HK-2 (cell line): ENCODE data around the gene C2orf49.

ENCODE experiments used
- DNase-seq: peaks from one replicate; pipeline ENCODE4 v3.0.0-alpha.2; 2018; ENCODE audit not compliant: unreplicated experiment

C2orf49 gene

GRCh38 chr2:105337122-105338019, at the start of gene C2orf49:
TSS of gene C2orf49 (plus strand) at chr2:105337540. CDS start at chr2:105337588, 48 bp downstream.
- DNase-seq = peak; percentile 84

GRCh38 chr2:105287692-105288091, 49.6 kb upstream of the C2orf49 start:
- DNase-seq = peak; percentile 22

GRCh38 chr2:105288133-105288532, 49.2 kb upstream of the C2orf49 start:
- DNase-seq = no peak

DNA sequence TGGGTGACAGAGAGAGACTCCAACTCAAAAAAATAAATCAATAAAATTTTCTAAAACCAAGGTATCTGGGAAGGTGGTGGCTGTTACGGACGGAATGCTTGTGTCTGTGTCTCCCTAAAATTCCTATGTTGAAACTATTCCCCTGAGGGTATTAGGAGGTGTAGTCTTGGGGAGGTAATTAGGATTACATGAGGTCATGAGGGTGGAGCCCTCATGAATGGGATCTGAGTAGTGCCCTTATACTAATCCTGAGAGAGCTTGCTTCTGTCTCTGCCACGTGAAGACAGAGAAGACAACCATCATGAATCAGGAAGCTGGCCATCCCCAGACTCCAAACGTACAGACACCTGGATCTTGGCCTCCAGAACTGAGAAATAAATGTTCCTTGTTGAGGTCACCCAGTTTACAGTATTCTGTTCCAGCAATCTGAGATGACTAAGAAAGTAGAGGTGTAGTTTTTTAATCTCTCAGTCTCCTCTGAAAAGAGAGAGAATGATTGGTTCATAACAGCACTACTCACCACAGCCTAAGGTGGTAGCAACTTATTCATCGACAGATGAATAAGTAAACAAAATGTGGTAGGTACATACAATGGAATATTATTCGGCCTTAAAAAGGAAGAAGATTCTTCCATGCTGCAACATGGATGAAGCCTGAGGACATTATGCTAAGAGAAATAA, 46.2 kb upstream of the C2orf49 start:
- DNase-seq = no peak

GRCh38 chr2:105291981-105292380, 45.4 kb upstream of the C2orf49 start:
- no peak for DNase-seq

DNA sequence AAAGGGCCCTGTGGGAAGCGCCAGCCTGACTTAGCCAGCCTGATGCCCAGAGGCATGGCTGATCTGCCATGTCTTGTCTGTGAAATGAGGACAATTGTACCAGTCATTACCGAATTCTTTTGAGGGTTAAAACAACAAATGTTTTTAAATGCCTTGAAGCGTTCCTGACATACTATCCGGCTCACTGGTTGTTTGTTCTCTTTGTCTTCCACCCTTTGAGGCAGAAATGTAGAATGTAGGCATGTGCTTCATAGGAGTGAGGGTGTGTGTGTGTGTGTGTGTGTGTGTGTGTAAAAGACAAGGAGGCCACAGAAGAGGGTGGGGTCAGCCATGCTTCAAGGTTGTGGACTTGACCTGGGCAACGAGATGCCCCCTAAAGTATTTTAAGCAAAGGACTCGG, 43.3 kb upstream of the C2orf49 start:
- DNase-seq = no peak

DNA sequence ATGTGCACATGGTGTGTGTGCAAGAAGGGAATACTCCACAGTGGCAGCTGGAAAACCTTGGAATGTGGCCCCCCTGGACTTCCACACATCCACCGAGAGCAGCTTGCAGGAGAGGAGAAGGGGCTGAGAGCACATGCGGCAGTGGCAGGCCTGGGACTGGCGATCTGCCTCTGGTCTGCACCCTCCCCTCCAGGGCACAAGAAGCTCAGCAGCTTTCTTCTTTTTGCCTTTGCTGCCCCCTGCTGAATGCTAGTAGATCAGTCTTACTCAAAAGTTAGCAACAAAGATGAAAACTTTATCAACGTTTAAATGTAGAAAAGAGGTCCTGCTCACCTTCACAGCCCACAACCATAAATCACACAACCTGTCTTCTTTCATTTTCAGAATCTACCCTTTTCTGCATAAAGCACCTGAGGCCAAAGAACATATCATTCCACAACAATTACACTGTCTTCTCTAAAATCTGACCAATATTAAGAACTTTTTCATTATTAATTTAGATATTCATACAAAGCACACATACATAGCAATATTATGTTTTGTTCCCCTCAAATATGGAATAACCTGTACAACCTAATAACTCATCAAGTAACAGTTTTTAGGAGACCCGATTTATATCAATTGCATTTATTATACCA, 42.4 kb upstream of the C2orf49 start:
- DNase-seq = peak; percentile 51

GRCh38 chr2:105296017-105296611, 41.2 kb upstream of the C2orf49 start:
- DNase-seq = no peak

- no peak for DNase-seq
Measured at GRCh38 chr2:105297216-105297615, 40.1 kb upstream of the C2orf49 start.

- DNase-seq = no peak
Measured at GRCh38 chr2:105298017-105298416, 39.3 kb upstream of the C2orf49 start.

DNA sequence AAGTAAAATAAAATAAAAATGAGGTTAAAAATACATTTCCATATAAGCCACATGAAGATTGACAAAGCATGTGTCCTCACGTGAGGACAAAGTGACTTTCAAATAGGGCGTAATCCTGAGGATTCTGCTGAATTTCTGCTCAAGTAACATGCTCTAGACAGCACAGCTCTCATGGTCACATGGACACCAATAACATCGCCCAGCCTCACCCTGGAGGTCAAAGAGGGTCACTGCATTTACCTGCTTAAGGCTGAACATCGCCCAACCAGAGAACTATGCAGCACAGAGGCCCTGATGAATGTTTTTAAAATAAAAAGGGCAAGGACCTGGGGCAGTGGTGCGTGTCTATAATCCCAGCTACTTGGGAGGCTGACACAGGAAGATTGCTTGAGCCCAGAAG, 38.0 kb upstream of the C2orf49 start:
- DNase-seq = no peak

DNA sequence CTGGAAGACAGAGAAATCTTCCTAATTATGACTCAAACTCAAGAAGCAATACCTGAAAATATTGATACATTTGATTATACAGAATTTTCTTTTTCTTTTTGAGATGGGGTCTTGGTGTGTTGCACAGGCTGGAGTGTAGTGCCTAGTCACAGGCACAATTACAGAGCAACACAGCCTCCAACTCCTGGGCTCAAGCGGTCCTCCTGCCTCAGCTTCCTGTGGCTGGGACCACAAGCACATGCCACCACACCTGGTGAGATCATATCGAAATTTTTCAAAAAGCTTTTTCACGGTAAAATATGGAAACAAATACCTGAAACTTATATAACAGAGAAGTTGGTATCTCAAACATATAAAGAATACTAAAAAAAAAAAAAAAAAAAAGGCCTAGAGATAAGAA, 35.7 kb upstream of the C2orf49 start:
- DNase-seq = no peak

DNA sequence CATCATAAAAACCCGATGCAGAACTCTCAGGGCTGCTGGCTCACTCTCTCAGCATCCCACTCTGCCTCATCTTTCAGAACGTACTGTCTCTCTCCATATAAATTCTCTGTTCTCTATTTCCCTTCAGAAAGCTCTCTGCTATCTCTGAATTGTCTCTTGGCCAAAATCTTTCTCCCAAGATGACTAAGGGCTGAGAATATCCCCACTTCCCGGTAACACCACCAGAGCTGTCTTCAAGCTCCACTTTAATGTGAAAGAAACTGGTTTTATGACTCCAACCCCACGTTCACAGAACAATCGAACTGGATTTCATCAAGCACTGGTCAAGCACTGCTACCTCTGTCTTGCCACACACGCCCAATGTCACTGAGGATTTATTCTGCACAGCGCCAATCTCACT, 30.2 kb upstream of the C2orf49 start:
- no peak for DNase-seq

GRCh38 chr2:105307550-105307949, 29.8 kb upstream of the C2orf49 start:
- no peak for DNase-seq

DNA sequence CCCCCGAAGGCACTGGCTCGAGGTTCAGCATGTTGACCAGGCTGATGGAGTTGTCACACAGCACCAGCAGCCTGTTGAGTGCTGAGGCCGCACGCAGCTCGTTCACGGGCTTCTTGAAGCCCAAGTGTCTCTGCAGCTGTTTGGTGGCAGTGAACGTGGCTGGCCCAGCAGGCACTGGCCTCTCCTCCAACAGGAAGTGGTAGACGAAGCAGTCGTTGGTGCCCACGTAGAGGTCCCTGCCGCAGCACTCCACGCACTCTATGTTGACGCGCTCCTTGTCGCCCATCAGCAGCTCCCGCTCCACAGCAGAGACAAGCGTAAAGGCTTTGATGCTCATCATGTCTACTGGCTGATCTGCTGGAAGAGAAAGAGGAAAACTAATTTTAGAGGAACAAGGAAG, 29.4 kb upstream of the C2orf49 start:
- no peak for DNase-seq

DNA sequence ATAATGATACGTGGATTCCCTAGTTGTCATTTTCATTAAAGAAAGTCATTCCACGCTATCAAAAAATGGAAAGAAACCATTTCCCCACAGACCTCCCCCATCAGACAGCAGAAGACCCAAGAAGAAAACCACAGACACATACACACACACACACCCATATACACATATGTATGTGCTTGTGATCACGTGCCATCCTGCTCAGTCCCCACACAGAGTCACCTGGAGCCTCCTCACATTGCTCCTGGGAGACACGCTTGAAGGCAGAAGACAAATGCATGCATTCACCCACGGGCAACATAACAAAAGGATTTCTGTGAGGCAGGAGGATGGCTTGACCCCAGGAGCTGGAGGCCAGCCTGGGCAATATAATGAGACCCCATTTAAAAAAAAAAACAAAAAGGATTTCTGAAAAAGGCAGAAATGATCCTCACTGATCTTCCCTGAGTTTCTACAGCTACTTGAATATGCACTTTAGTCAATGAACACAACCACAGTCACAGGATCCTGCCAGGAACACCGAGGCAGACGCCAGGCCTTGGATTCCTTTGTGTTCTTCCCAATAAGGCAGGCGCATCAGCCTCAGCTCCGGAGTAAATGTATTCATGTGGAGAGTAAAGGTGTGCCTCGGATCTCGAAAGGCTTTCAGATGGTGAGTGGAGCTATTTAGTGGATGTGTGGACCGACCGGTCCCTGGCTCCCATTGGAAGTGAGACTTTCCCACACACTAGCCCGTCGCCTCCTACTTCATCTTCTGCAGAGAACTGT, 28.8 kb upstream of the C2orf49 start:
- DNase-seq = no peak

GRCh38 chr2:105309147-105309545, 28.2 kb upstream of the C2orf49 start:
- DNase-seq = no peak

DNA sequence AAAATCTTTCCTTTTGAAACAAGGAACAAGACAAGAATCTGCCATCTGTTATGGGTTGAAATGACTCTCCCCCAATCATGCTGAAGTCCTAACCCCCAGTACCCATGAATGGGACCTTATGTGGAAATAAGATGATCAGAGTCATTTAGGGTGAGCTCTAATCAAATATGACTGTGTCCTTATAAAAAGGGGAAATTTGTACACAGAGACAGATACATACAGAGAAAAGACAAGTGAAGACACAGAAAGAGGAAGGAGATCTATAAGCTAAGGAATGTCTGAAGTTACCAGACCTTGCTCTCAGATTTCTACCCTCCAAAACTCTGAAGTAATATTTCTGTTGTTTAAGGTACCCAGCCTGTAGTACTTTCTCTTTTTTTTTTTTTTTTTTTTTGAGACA, 23.5 kb upstream of the C2orf49 start:
- DNase-seq = no peak

DNA sequence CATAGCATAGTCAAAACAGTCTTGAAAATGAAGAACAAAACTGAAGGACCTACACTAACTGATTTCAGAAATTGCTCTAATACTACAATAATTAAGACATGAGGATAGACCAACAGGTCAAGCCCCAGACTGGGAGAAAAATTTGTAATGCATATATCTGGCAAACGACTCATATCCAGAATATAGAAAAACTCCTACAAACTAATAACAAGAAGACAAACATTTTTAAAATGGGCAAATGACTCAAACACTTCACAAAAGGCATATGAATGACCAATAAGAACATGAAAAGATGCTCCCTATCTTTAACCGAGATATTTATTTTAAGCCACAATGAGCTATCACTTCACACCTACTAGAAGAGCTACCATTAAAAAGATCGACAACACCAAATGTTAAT, 22.0 kb upstream of the C2orf49 start:
- DNase-seq = no peak

GRCh38 chr2:105317937-105318336, 19.4 kb upstream of the C2orf49 start:
- DNase-seq = no peak

- DNase-seq = no peak
Measured at GRCh38 chr2:105320651-105321215, 16.6 kb upstream of the C2orf49 start.
